HT-29 (cell line): ENCODE data around the gene CCDC9. TPM values are rescaled to one million over a fixed set of nuclear protein-coding genes. Genes with fewer than 3 reads are reported as not detected.

ENCODE experiments used
- DNase-seq: peaks from one replicate; pipeline ENCODE4 v3.0.0-alpha.2; 2015; ENCODE audit warnings: low spot score
- total RNA-seq: library from RNA; depleted of rRNA; stranded (reverse); fragments of >200 nt; shearing (Covaris generic); gene quantifications from 2 replicates; pipeline ENCODE4 v1.2.3, GENCODE V29; 2014; rRNA removed

CCDC9 gene
- 19.8 and 34.8 TPM in 2 replicates for total RNA-seq

- DNase-seq = peak; percentile 99
These were observed at the start of gene CCDC9 for GRCh38 chr19:47255879-47256692. TSS of gene CCDC9 (plus strand) at chr19:47256525. CDS start at chr19:47258401, 1,876 bp downstream.

- no peak for DNase-seq
These were observed 46.8 kb upstream of the CCDC9 start for GRCh38 chr19:47209319-47210179.

GRCh38 chr19:47210180-47210490 is 46.2 kb upstream of the CCDC9 start:
- DNase-seq = no peak

GRCh38 chr19:47210689-47211316 is 45.5 kb upstream of the CCDC9 start:
- peak; percentile 98 for DNase-seq

- DNase-seq = peak; percentile 60
These were observed 40.7 kb upstream of the CCDC9 start for GRCh38 chr19:47215581-47215980.

- DNase-seq = no peak
These were observed 35.1 kb upstream of the CCDC9 start for GRCh38 chr19:47221080-47221841.

GRCh38 chr19:47221890-47222289 is 34.4 kb upstream of the CCDC9 start:
- no peak for DNase-seq

- peak; percentile 96 for DNase-seq
These were observed 30.4 kb upstream of the CCDC9 start for GRCh38 chr19:47225746-47226425.

- peak; percentile 83 for DNase-seq
These were observed 29.6 kb upstream of the CCDC9 start for GRCh38 chr19:47226426-47227351.

- DNase-seq = peak; percentile 87
These were observed 28.8 kb upstream of the CCDC9 start for GRCh38 chr19:47227352-47228167.

- DNase-seq = peak; percentile 51
These were observed 28.0 kb upstream of the CCDC9 start for GRCh38 chr19:47228168-47228936.

GRCh38 chr19:47228937-47229675 is 27.2 kb upstream of the CCDC9 start:
- peak; percentile 46 for DNase-seq

GRCh38 chr19:47229676-47230053 is 26.7 kb upstream of the CCDC9 start:
- peak; percentile 43 for DNase-seq

- peak; percentile 71 for DNase-seq
These were observed 26.0 kb upstream of the CCDC9 start for GRCh38 chr19:47230054-47230920.

GRCh38 chr19:47230921-47231214 is 25.5 kb upstream of the CCDC9 start, which contains the start of gene BBC3:
TSS of gene BBC3 (minus strand) at chr19:47231199. CDS start at chr19:47228431, 2,768 bp downstream.
- DNase-seq = no peak
